Body of pancreas (tissue), 4 donors: ENCODE measurements around the gene WDR27.

Experiments
- POLR2A ChIP-seq, 3 donors: fragments of 450-650 bp; IDR thresholded peaks; one replicate each; pipeline ENCODE4 v1.6.1; 2016; ENCODE audit warnings: antibody characterized with exemption in 3 of 3, mild to moderate bottlenecking in 2 of 3
- TF ChIP-seq, protein P1 (sequence below), 7 experiments: fragments of 450-650 bp in 4 of 7; fragments of 200-600 bp in 3 of 7; sonication (generic) in 3 of 7; IDR thresholded peaks; one replicate each; pipeline ENCODE4 v1.5.1; 2016 to 2019; ENCODE audit warnings: antibody characterized with exemption in 7 of 7

DNA sequence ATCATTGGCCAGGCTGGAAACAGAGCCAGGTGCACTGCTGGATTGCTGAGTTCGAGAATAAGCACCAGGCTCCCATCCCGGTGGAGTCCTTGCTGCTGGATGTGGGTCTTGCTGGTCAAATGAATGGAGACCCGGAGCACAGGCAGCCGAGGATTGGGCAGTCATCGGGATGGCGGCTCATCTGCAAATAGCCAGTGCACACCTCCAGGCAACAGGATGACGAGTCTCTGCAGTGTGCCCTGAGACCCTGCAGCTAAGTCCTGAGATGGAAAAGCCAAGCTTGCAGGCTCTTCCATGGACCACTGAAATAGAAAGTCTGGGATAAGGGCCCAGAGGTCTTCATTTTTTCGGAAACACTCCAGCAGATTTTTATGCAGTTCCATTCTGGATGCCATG lies 143.5 kb downstream of the WDR27 start:
- TF ChIP-seq POLR2A (IDR thresholded peaks at IDR 0.05), result no peak
- TF ChIP-seq, protein P1, sequence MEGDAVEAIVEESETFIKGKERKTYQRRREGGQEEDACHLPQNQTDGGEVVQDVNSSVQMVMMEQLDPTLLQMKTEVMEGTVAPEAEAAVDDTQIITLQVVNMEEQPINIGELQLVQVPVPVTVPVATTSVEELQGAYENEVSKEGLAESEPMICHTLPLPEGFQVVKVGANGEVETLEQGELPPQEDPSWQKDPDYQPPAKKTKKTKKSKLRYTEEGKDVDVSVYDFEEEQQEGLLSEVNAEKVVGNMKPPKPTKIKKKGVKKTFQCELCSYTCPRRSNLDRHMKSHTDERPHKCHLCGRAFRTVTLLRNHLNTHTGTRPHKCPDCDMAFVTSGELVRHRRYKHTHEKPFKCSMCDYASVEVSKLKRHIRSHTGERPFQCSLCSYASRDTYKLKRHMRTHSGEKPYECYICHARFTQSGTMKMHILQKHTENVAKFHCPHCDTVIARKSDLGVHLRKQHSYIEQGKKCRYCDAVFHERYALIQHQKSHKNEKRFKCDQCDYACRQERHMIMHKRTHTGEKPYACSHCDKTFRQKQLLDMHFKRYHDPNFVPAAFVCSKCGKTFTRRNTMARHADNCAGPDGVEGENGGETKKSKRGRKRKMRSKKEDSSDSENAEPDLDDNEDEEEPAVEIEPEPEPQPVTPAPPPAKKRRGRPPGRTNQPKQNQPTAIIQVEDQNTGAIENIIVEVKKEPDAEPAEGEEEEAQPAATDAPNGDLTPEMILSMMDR (IDR thresholded peaks at IDR 0.05), result no peak
